Measurements from ENCODE around the gene RASL12.

RASL12 gene

GRCh38 chr15:65052956-65053355, 14.8 kb downstream of the RASL12 start:
- no peak for DNase-seq

- DNase-seq = no peak
Measured at GRCh38 chr15:65051266-65051665, 16.5 kb downstream of the RASL12 start.

- DNase-seq = no peak
Measured at GRCh38 chr15:65050270-65050669, 17.5 kb downstream of the RASL12 start.

- DNase-seq = peak; percentile 87 to 96
Measured at GRCh38 chr15:65049418-65049840, 18.4 kb downstream of the RASL12 start.

- no peak for DNase-seq
Measured at GRCh38 chr15:65048241-65048640, 19.6 kb downstream of the RASL12 start.

GRCh38 chr15:65044724-65045481, 22.9 kb downstream of the RASL12 start, which contains the start of gene SLC51B:
TSS of gene SLC51B (plus strand) at chr15:65045387. CDS start at chr15:65050005, 4,618 bp downstream.
- peak in 1 of 2 donors; percentile 52 for DNase-seq

- peak; percentile 80 to 86 for DNase-seq
Measured at GRCh38 chr15:65044218-65044617, 23.6 kb downstream of the RASL12 start.

- no peak for DNase-seq
Measured at GRCh38 chr15:65042776-65043327, 24.9 kb downstream of the RASL12 start.

GRCh38 chr15:65041787-65042186, 26.0 kb downstream of the RASL12 start:
- DNase-seq = no peak

GRCh38 chr15:65040461-65040860, 27.3 kb downstream of the RASL12 start:
- no peak for DNase-seq

- no peak for DNase-seq
Measured at GRCh38 chr15:65038836-65039235, 29.0 kb downstream of the RASL12 start.

GRCh38 chr15:65038428-65038827, 29.4 kb downstream of the RASL12 start:
- DNase-seq = no peak

- no peak for DNase-seq
Measured at GRCh38 chr15:65037309-65037708, 30.5 kb downstream of the RASL12 start.

- DNase-seq = no peak
Measured at GRCh38 chr15:65034719-65035118, 33.1 kb downstream of the RASL12 start.

- DNase-seq = peak; percentile 48 to 50
Measured at GRCh38 chr15:65033659-65034269, 34.0 kb downstream of the RASL12 start.

- DNase-seq = peak; percentile 61 to 64
Measured at GRCh38 chr15:65032801-65033537, 34.8 kb downstream of the RASL12 start.

GRCh38 chr15:65029736-65030208, 38.0 kb downstream of the RASL12 start:
- DNase-seq = no peak

GRCh38 chr15:65028921-65029735, 38.7 kb downstream of the RASL12 start, which contains the start of gene MTFMT:
TSS of gene MTFMT (minus strand) at chr15:65029639. CDS start at chr15:65029613, 26 bp downstream.
- peak; percentile 72 to 92 for DNase-seq

- no peak for DNase-seq
Measured at GRCh38 chr15:65028338-65028737, 39.5 kb downstream of the RASL12 start.

GRCh38 chr15:65027593-65027992, 40.2 kb downstream of the RASL12 start:
- no peak for DNase-seq

- DNase-seq = no peak
Measured at GRCh38 chr15:65026756-65027155, 41.0 kb downstream of the RASL12 start.

GRCh38 chr15:65021488-65021887, 46.3 kb downstream of the RASL12 start:
- no peak for DNase-seq
